IMR-90 (cell line): ENCODE measurements around the gene TMEM14A. TPM values are rescaled to one million over a fixed set of nuclear protein-coding genes. Genes with fewer than 3 reads are reported as not detected.
A peak's percentile ranks its signal among the peaks of the same experiment; 100 is the strongest.

Experiments used
- ATAC-seq: fragments of 200-7000 bp; cut with Tn5 transposase; 2 replicates; pipeline ENCODE4 v1.9.1; 2020; ENCODE audit warnings: low read depth, mild to moderate bottlenecking, moderate library complexity
- BruUV-seq: library from RNA; stranded (reverse); fragments of 400-500 nt; replicated peaks from 2 replicates; lab custom pipeline; 2021; lab: Mats Ljungman, UMichigan
- CTCF ChIA-PET: fragments of 300-600 bp; formaldehyde crosslinking; extraction: SDS; loops from one replicate; lab custom pipeline; 2021; ENCODE audit warnings: antibody characterized with exemption; lab: Yijun Ruan, JAX
- POLR2A ChIA-PET: fragments of 300-600 bp; sonication (Branson Sonifier 250); formaldehyde crosslinking; loops from one replicate; lab custom pipeline; 2022; ENCODE audit warnings: antibody characterized with exemption; ENCODE audit not compliant: unreplicated experiment; lab: Charles Lee
- DNase-seq: peaks from one replicate; pipeline ENCODE4 v3.0.0; 2013
- H2AFZ ChIP-seq: replicated peaks from 2 replicates; pipeline ENCODE3; 2013; ENCODE audit warnings: low read length, mild to moderate bottlenecking; ENCODE audit not compliant: poor library complexity
- H2AK5ac ChIP-seq: 2 replicates; pipeline ENCODE4 v1.6.1; 2013; ENCODE audit warnings: low read depth, low read length, inconsistent platforms
- H2AK9ac ChIP-seq: replicated peaks from 2 replicates; pipeline ENCODE3; 2013; ENCODE audit warnings: mild to moderate bottlenecking, low read depth, low read length, moderate library complexity; ENCODE audit not compliant: poor library complexity
- H2BK120ac ChIP-seq: 2 replicates; pipeline ENCODE4 v1.6.1; 2013; ENCODE audit warnings: low read depth, low read length, inconsistent platforms
- H2BK15ac ChIP-seq: 3 replicates; pipeline ENCODE4 v1.6.1; 2013; ENCODE audit warnings: low read depth, low read length, inconsistent platforms
- H2BK20ac ChIP-seq: 2 replicates; pipeline ENCODE4 v1.6.1; 2013; ENCODE audit warnings: low read depth, mild to moderate bottlenecking, inconsistent platforms, low read length, moderate library complexity
- H2BK5ac ChIP-seq: 2 replicates; pipeline ENCODE4 v1.6.1; 2013; ENCODE audit warnings: mild to moderate bottlenecking, low read depth, low read length, inconsistent platforms; ENCODE audit not compliant: poor library complexity, severe bottlenecking
- H3K14ac ChIP-seq: replicated peaks from 2 replicates; pipeline ENCODE4 v1.6.1; 2013; ENCODE audit warnings: low read depth, low read length, inconsistent platforms
- H3K18ac ChIP-seq: 2 replicates; pipeline ENCODE4 v1.6.1; 2013; ENCODE audit warnings: low read depth, low read length, control low read depth
- H3K23ac ChIP-seq: 2 replicates; pipeline ENCODE4 v1.6.1; 2013; ENCODE audit warnings: low read depth, low read length, inconsistent platforms
- H3K27ac ChIP-seq: 2 replicates; pipeline ENCODE4 v1.5.1; 2013; ENCODE audit warnings: mild to moderate bottlenecking, control low read depth, low read length; ENCODE audit not compliant: insufficient read depth
- H3K27me3 ChIP-seq: 2 replicates; pipeline ENCODE4 v1.6.1; 2013; ENCODE audit warnings: low read length; ENCODE audit not compliant: control insufficient read depth, insufficient read depth
- H3K36me3 ChIP-seq: 2 replicates; pipeline ENCODE4 v1.6.1; 2013; ENCODE audit warnings: low read length, mixed read lengths; ENCODE audit not compliant: control insufficient read depth, insufficient read depth
- H3K4ac ChIP-seq: 2 replicates; pipeline ENCODE4 v1.6.1; 2013; ENCODE audit warnings: low read depth, low read length, inconsistent platforms
- H3K4me1 ChIP-seq: 2 replicates; pipeline ENCODE4 v1.6.1; 2013; ENCODE audit warnings: low read length, mixed read lengths; ENCODE audit not compliant: control insufficient read depth, insufficient read depth
- H3K4me2 ChIP-seq: 2 replicates; pipeline ENCODE4 v1.6.1; 2013; ENCODE audit warnings: low read depth, mild to moderate bottlenecking, control low read depth, low read length, moderate library complexity
- H3K4me3 ChIP-seq: 2 replicates; pipeline ENCODE4 v1.5.1; 2013; ENCODE audit warnings: low read depth, mild to moderate bottlenecking, control low read depth, low read length, moderate library complexity; ENCODE audit not compliant: insufficient read depth
- H3K56ac ChIP-seq: 2 replicates; pipeline ENCODE4 v1.6.1; 2013; ENCODE audit warnings: low read length, inconsistent platforms; ENCODE audit not compliant: insufficient read depth; ENCODE audit errors: extremely low read depth
- H3K79me1 ChIP-seq, 2 experiments: 2 replicates each; pipeline ENCODE4 v1.6.1; 2013; ENCODE audit warnings: low read length in 2 of 2, inconsistent platforms in 1 of 2, low read depth in 1 of 2
- H3K9ac ChIP-seq: 2 replicates; pipeline ENCODE4 v1.6.1; 2013; ENCODE audit warnings: low read depth, low read length, control low read depth
- H3K9me1 ChIP-seq: 2 replicates; pipeline ENCODE4 v1.6.1; 2013; ENCODE audit warnings: low read length, inconsistent platforms; ENCODE audit not compliant: insufficient read depth
- H3K9me3 ChIP-seq: 2 replicates; pipeline ENCODE4 v1.6.1; 2013; ENCODE audit warnings: low read length; ENCODE audit not compliant: control insufficient read depth, insufficient read depth
- H4K20me1 ChIP-seq: 2 replicates; pipeline ENCODE4 v1.6.1; 2013; ENCODE audit warnings: low read length, inconsistent platforms; ENCODE audit not compliant: insufficient read depth
- H4K5ac ChIP-seq: 2 replicates; pipeline ENCODE4 v1.6.1; 2013; ENCODE audit warnings: mild to moderate bottlenecking, low read depth, low read length, control low read depth
- H4K8ac ChIP-seq, 2 experiments: 2 replicates each; pipeline ENCODE4 v1.6.1; 2013; ENCODE audit warnings: low read depth in 2 of 2, low read length in 2 of 2, control low read depth in 1 of 2, inconsistent platforms in 1 of 2
- H4K91ac ChIP-seq: 2 replicates; pipeline ENCODE4 v1.6.1; 2013; ENCODE audit warnings: low read depth, low read length, inconsistent platforms; ENCODE audit not compliant: insufficient read depth
- BHLHE40 ChIP-seq: fragments of 150-350 bp; IDR thresholded peaks from 2 replicates; pipeline ENCODE4 v1.6.1; 2016; ENCODE audit warnings: mild to moderate bottlenecking, low read depth, low read length
- CEBPB ChIP-seq: IDR thresholded peaks from 2 replicates; pipeline ENCODE4 v1.6.1; 2012; ENCODE audit warnings: low read depth, low read length, improper control_type of control experiment
- CHD1 ChIP-seq: IDR thresholded peaks from 2 replicates; pipeline ENCODE4 v1.6.1; 2012; ENCODE audit warnings: low read depth, low read length, improper control_type of control experiment
- CTCF ChIP-seq: conservative IDR thresholded peaks from 2 replicates; pipeline ENCODE4 v1.5.1; 2012; ENCODE audit warnings: mild to moderate bottlenecking, low read depth, low read length, improper control_type of control experiment
- ELK1 ChIP-seq: fragments of 150-350 bp; IDR thresholded peaks from 2 replicates; pipeline ENCODE4 v1.6.1; 2016; ENCODE audit warnings: low read depth, mild to moderate bottlenecking, low read length, moderate library complexity, borderline replicate concordance
- FOS ChIP-seq: fragments of 150-350 bp; IDR thresholded peaks from 2 replicates; pipeline ENCODE4 v1.6.1; 2016; ENCODE audit warnings: low read depth, low read length
- MAFK ChIP-seq: IDR thresholded peaks from 2 replicates; pipeline ENCODE4 v1.6.1; 2012; ENCODE audit warnings: low read depth, low read length, improper control_type of control experiment
- MAZ ChIP-seq: IDR thresholded peaks from 2 replicates; pipeline ENCODE4 v1.6.1; 2012; ENCODE audit warnings: low read depth, mild to moderate bottlenecking, low read length, improper control_type of control experiment, moderate library complexity, borderline replicate concordance
- MXI1 ChIP-seq: IDR thresholded peaks from 2 replicates; pipeline ENCODE4 v1.6.1; 2012; ENCODE audit warnings: low read depth, mild to moderate bottlenecking, low read length, moderate library complexity, borderline replicate concordance
- NFE2L2 ChIP-seq: fragments of 150-350 bp; IDR thresholded peaks from 2 replicates; pipeline ENCODE4 v1.6.1; 2016; ENCODE audit warnings: low read depth, mild to moderate bottlenecking, low read length
- POLR2A ChIP-seq: IDR thresholded peaks from 2 replicates; pipeline ENCODE4 v1.6.1; 2012; ENCODE audit warnings: mild to moderate bottlenecking, low read depth, low read length
- RAD21 ChIP-seq: IDR thresholded peaks from 2 replicates; pipeline ENCODE4 v1.6.1; 2012; ENCODE audit warnings: low read length, improper control_type of control experiment
- RCOR1 ChIP-seq: IDR thresholded peaks from 2 replicates; pipeline ENCODE4 v1.6.1; 2012; ENCODE audit warnings: mild to moderate bottlenecking, low read length, improper control_type of control experiment; ENCODE audit not compliant: insufficient replicate concordance
- RFX5 ChIP-seq: IDR thresholded peaks from 2 replicates; pipeline ENCODE4 v1.8.0; 2012; ENCODE audit warnings: low read depth, mild to moderate bottlenecking, low read length, moderate library complexity
- SMC3 ChIP-seq: fragments of 150-350 bp; IDR thresholded peaks from 2 replicates; pipeline ENCODE4 v1.6.1; 2016; ENCODE audit warnings: low read depth, mild to moderate bottlenecking, antibody characterized with exemption, low read length, moderate library complexity
- USF2 ChIP-seq: fragments of 150-350 bp; IDR thresholded peaks from 2 replicates; pipeline ENCODE4 v1.6.1; 2017; ENCODE audit warnings: mild to moderate bottlenecking, antibody characterized with exemption, low read length, low read depth
- WGBS, 2 experiments: methylation state at CpG; one replicate each; pipeline versions ENCODE4 v1.1.5 to v1.1.7; 2013; ENCODE audit warnings: missing lambda C conversion rate in 2 of 2; ENCODE audit not compliant: insufficient read length in 1 of 2; ENCODE audit errors: extremely low coverage in 2 of 2; 5-methylcytosine and 5-hydroxymethylcytosine counted together
- dilution Hi-C: fragments of 300-500 bp; cut with HindIII; formaldehyde crosslinking; loops from one replicate; pipeline ENCODE4 v1.14.3; 2018; ENCODE audit warnings: low sequenced_read_pairs; ENCODE audit not compliant: unreplicated experiment
- in situ Hi-C: fragments of 300-500 bp; cut with MboI; formaldehyde crosslinking; loops from 3 replicates; pipeline ENCODE4 v1.14.3; 2019; ENCODE audit warnings: low sequenced_read_pairs, inconsistent platforms, mixed read lengths
- intact Hi-C: fragments of 100-400 bp; cut with micrococcal nuclease; formaldehyde crosslinking; loops from 2 replicates; pipeline ENCODE4 v1.10.0; 2022
- polyA plus RNA-seq, 3 experiments: library from polyadenylated mRNA; depleted of rRNA; stranded (reverse); fragments of >200 nt; gene quantifications; 2 replicates each; pipeline ENCODE4 v1.2.3, GENCODE V29; 2012; ENCODE audit warnings: low replicate concordance in 1 of 3
- total RNA-seq: library from RNA; depleted of rRNA; stranded (reverse); fragments of >200 nt; gene quantifications from 2 replicates; pipeline ENCODE4 v1.2.3, GENCODE V29; 2012

Gene TMEM14A
- total and polyA plus RNA-seq, 2 of the 4 experiments (the other 2 are of a cell fraction) = 18.5 to 25.1 TPM

- peaks cover 4% of the 10 kb centered on the region for H3K4me1 ChIP-seq
- H3K36me3 ChIP-seq = no peaks in the 10 kb centered on the region
- POLR2A ChIA-PET = interaction anchor here (0.6 to 1.1 kb wide), 2 partner anchors 38 to 324 kb away, joined by 3 read pairs; no protein-coding TSS in a partner anchor
- no peaks in the 10 kb centered on the region for H4K20me1 ChIP-seq
- in situ Hi-C loops (no loop called here), intact Hi-C loops (loop anchor here (1.0 kb wide), 1 partner anchor 11 kb away; no protein-coding TSS in a partner anchor), dilution Hi-C loops (no loop called here)
- H2AFZ ChIP-seq = no peak overlapping the region
- ATAC-seq (no peak; the same call in 1 of the 2 replicates), DNase-seq (peak; percentile 49)
- no peak overlapping the region for H3K4ac ChIP-seq
- H3K4me3 ChIP-seq = no peak overlapping the region
- H2BK5ac ChIP-seq = peak overlapping the region; percentile 75
- no peak overlapping the region for H2BK20ac ChIP-seq
- H3K79me1 ChIP-seq = no peaks in the 10 kb centered on the region
- no peaks in the 10 kb centered on the region for H3K9me3 ChIP-seq
- H3K27me3 ChIP-seq = no peaks in the 10 kb centered on the region
- H4K91ac ChIP-seq = no peak overlapping the region
- no peak overlapping the region for H3K23ac ChIP-seq
- H3K14ac ChIP-seq = no peak overlapping the region
- H2BK120ac ChIP-seq = no peak overlapping the region
- no peak overlapping the region for H3K27ac ChIP-seq
- H4K5ac ChIP-seq = no peak overlapping the region
- no peak overlapping the region for H2AK9ac ChIP-seq
- no peak overlapping the region for H2AK5ac ChIP-seq
- no peak overlapping the region for H3K18ac ChIP-seq
- WGBS, 2 experiments = no CpG with 5 or more reads among the region's 3 CpGs
- H3K9me1 ChIP-seq = peaks cover 5% of the 10 kb centered on the region
- H3K4me2 ChIP-seq = no peak overlapping the region
- no peak overlapping the region for H4K8ac ChIP-seq
- no peak overlapping the region for H3K56ac ChIP-seq
- CTCF ChIA-PET = interaction anchor here (0.6 to 2.4 kb wide), 4 partner anchors 16 to 35 kb away, joined by 3 to 10 read pairs (median 4); no protein-coding TSS in a partner anchor
- no TSS peak for BruUV-seq
- H2BK15ac ChIP-seq = no peak overlapping the region
- no peak for TF ChIP-seq RAD21
- TF ChIP-seq MAFK = no peak
- no peak for TF ChIP-seq MXI1
- TF ChIP-seq USF2 = no peak
- TF ChIP-seq SMC3 = no peak
- no peak for TF ChIP-seq RFX5
- no peak for TF ChIP-seq CHD1
- no peak for TF ChIP-seq FOS
- no peak for TF ChIP-seq POLR2A
- no peak for TF ChIP-seq ELK1
- TF ChIP-seq RCOR1 = no peak
- no peak for TF ChIP-seq CTCF
- no peak for TF ChIP-seq CEBPB
- TF ChIP-seq NFE2L2 = no peak
- TF ChIP-seq MAZ = no peak
- TF ChIP-seq BHLHE40 = no peak
- no peak overlapping the region for H3K9ac ChIP-seq
Measured at GRCh38 chr6:52634211-52634610, 36.7 kb upstream of the TMEM14A start.
